ENCODE measurements around the gene HLA-DMA. TPM values are rescaled to one million over a fixed set of nuclear protein-coding genes. Genes with fewer than 3 reads are reported as not detected.

Gene HLA-DMA
- total RNA-seq, 2 experiments from 2014 or later, result 14.4 to 16.5 TPM

GRCh38 chr6:32954267-32954666, 1.4 kb upstream of the HLA-DMA start:
- H3K4me3 Mint-ChIP-seq, result no peak overlapping the region
- no peaks in the 10 kb centered on the region for H3K9me3 Mint-ChIP-seq
- Histone ChIP-seq H3K9me3 (ENCODE audit: control insufficient read depth in 1 of 2, insufficient read depth in 1 of 2, low read length in 2 of 2) (no peaks in the 10 kb centered on the region), H3K36me3 (ENCODE audit: insufficient read depth, low read length) (no peaks in the 10 kb centered on the region), H3K4me3 (ENCODE audit: low read length) (no peak overlapping the region), H3K27me3 (ENCODE audit: control insufficient read depth in 1 of 2, insufficient read depth in 2 of 2, low read length in 2 of 2) (no peaks in the 10 kb centered on the region), H3K27ac (ENCODE audit: low read depth in 1 of 2, low read length in 2 of 2) (no peak overlapping the region), H3K4me1 (ENCODE audit: insufficient read depth, low read length) (peaks cover 26% of the 10 kb centered on the region)
- no peak overlapping the region for H3K27ac Mint-ChIP-seq
- intact Hi-C loops (cut with DNase I, micrococcal nuclease), result loop anchor here in 1 of 2 experiments (2.0 kb wide), 1 partner anchor 31 kb away; no protein-coding TSS in a partner anchor
- no peaks in the 10 kb centered on the region for H3K36me3 Mint-ChIP-seq (ENCODE audit: low read depth)
- no peak for ATAC-seq (ENCODE audit: poor library complexity)
- no peak for DNase-seq
- ChIA-PET POLR2A (interaction anchor here (0.6 to 8.3 kb wide), 9 partner anchors 10 to 122 kb away, joined by 3 to 323 read pairs (median 8); partner anchors contain the start of genes BRD2 and HLA-DMB), CTCF (interaction anchor here (1.2 to 8.4 kb wide), 14 partner anchors 9 to 116 kb away, joined by 3 to 177 read pairs (median 12); partner anchors contain the start of genes BRD2, HLA-DMB and TAP2)
- peaks cover 38% of the 10 kb centered on the region for H3K4me1 Mint-ChIP-seq (ENCODE audit: low read depth)
- H3K27me3 Mint-ChIP-seq, result no peaks in the 10 kb centered on the region
- TF ChIP-seq CTCF (IDR thresholded peaks at IDR 0.05), result no peak

GRCh38 chr6:32953775-32954174, 878 bp upstream of the HLA-DMA start:
- Histone ChIP-seq H3K9me3 (ENCODE audit: control insufficient read depth in 1 of 2, insufficient read depth in 1 of 2, low read length in 2 of 2) (no peaks in the 10 kb centered on the region), H3K4me1 (ENCODE audit: insufficient read depth, low read length) (peaks cover 26% of the 10 kb centered on the region), H3K36me3 (ENCODE audit: insufficient read depth, low read length) (no peaks in the 10 kb centered on the region), H3K4me3 (ENCODE audit: low read length) (no peak overlapping the region), H3K27ac (ENCODE audit: low read depth in 1 of 2, low read length in 2 of 2) (no peak overlapping the region), H3K27me3 (ENCODE audit: control insufficient read depth in 1 of 2, insufficient read depth in 2 of 2, low read length in 2 of 2) (no peaks in the 10 kb centered on the region)
- intact Hi-C loops (cut with DNase I, micrococcal nuclease), result loop anchor here (1.0 to 2.0 kb wide), 6 partner anchors 12 to 69 kb away; partner anchors contain the start of gene HLA-DMB (in 1 of the 2)
- Mint-ChIP-seq H3K27ac (peak overlapping the region; percentile 82), H3K36me3 (ENCODE audit: low read depth) (no peaks in the 10 kb centered on the region), H3K4me1 (ENCODE audit: low read depth) (peaks cover 43% of the 10 kb centered on the region), H3K4me3 (no peak overlapping the region), H3K27me3 (no peaks in the 10 kb centered on the region), H3K9me3 (no peaks in the 10 kb centered on the region)
- no peak for ATAC-seq (ENCODE audit: poor library complexity)
- CTCF ChIA-PET, result interaction anchor here (0.8 to 8.4 kb wide), 18 partner anchors 9 to 255 kb away, joined by 3 to 177 read pairs (median 6); partner anchors contain the start of genes BRD2, HLA-DMB, RING1 and TAP2
- DNase-seq, result no peak
- TF ChIP-seq CTCF (IDR thresholded peaks at IDR 0.05), result no peak
- POLR2A ChIA-PET, result interaction anchor here (0.7 to 8.3 kb wide), 15 partner anchors 8 to 115 kb away, joined by 3 to 323 read pairs (median 5); partner anchors contain the start of genes BRD2, HLA-DMB, PSMB8 and TAP2

- Histone ChIP-seq H3K4me3 (ENCODE audit: low read length) (no peak overlapping the region), H3K36me3 (ENCODE audit: insufficient read depth, low read length) (no peaks in the 10 kb centered on the region), H3K27me3 (ENCODE audit: control insufficient read depth in 1 of 2, insufficient read depth in 2 of 2, low read length in 2 of 2) (no peaks in the 10 kb centered on the region), H3K9me3 (ENCODE audit: control insufficient read depth in 1 of 2, insufficient read depth in 1 of 2, low read length in 2 of 2) (no peaks in the 10 kb centered on the region), H3K4me1 (ENCODE audit: insufficient read depth, low read length) (peaks cover 27% of the 10 kb centered on the region), H3K27ac (ENCODE audit: low read depth in 1 of 2, low read length in 2 of 2) (no peak overlapping the region)
- no peak for TF ChIP-seq CTCF (IDR thresholded peaks at IDR 0.05)
- H3K27me3 Mint-ChIP-seq, result no peaks in the 10 kb centered on the region
- no peaks in the 10 kb centered on the region for H3K36me3 Mint-ChIP-seq (ENCODE audit: low read depth)
- ATAC-seq (ENCODE audit: poor library complexity) (no peak), DNase-seq (no peak)
- H3K27ac Mint-ChIP-seq, result no peak overlapping the region
- H3K4me3 Mint-ChIP-seq, result peak overlapping the region; percentile 26
- peaks cover 64% of the 10 kb centered on the region for H3K4me1 Mint-ChIP-seq (ENCODE audit: low read depth)
- CTCF ChIA-PET, result interaction anchor here (0.6 to 0.7 kb wide), 2 partner anchors 35 to 82 kb away, joined by 3 read pairs; no protein-coding TSS in a partner anchor
- H3K9me3 Mint-ChIP-seq, result peaks cover under 1% of the 10 kb centered on the region
- POLR2A ChIA-PET, result interaction anchor here (1.8 to 8.3 kb wide), 2 partner anchors 8 to 20 kb away, joined by 10 to 323 read pairs; partner anchors contain the start of genes BRD2 and HLA-DMB
- intact Hi-C loops (cut with DNase I, micrococcal nuclease), result no loop called here
These were observed 2.4 kb downstream of the HLA-DMA start for GRCh38 chr6:32950449-32950848.

All from CD4-positive, alpha-beta T cell (primary cell).